GM06990 (cell line): ENCODE results near the gene SPANXN2.

ENCODE experiments used
- DNase-seq: peaks from one replicate; pipeline ENCODE4 v3.0.0-alpha.2; 2011; ENCODE audit not compliant: insufficient read length; ENCODE audit errors: extremely low read depth
- H3K27me3 ChIP-seq: replicated peaks from 2 replicates; pipeline ENCODE4 v1.6.0; 2011; ENCODE audit warnings: low read length; ENCODE audit not compliant: control insufficient read depth, insufficient read depth
- H3K36me3 ChIP-seq: 2 replicates; pipeline ENCODE4 v1.5.1; 2011; ENCODE audit warnings: low read length; ENCODE audit not compliant: control insufficient read depth, insufficient read depth
- H3K4me3 ChIP-seq: replicated peaks from 2 replicates; pipeline ENCODE4 v1.5.1; 2011; ENCODE audit warnings: low read depth, mild to moderate bottlenecking, control low read depth, low read length
- TF ChIP-seq, protein P1 (sequence below): IDR thresholded peaks from 2 replicates; pipeline ENCODE4 v1.5.1; 2011; ENCODE audit warnings: low read length, control low read depth, mild to moderate bottlenecking, inconsistent platforms; ENCODE audit not compliant: insufficient read depth, poor library complexity, severe bottlenecking

SPANXN2 gene

DNA sequence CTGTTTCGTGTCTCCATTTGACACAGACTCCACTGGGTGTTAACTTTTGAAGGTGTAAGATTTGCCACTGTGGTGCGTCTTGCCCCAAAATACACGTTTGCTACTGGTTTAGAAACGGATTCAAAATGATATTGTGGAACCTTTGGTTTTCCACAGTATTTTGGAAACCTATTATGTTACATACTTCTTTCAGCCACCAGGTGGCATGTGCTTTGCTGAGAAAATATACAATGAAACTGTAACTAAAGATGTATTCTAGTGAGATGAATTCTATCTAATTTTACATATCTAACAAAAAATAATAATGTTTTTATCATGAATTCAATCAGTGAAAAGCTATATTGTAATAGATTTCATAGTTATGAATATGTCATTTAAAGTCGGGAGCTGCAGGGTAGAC, 56.2 kb downstream of the SPANXN2 start:
- Histone ChIP-seq H3K27me3 (no peaks in the 10 kb centered on the region), H3K36me3 (no peaks in the 10 kb centered on the region), H3K4me3 (no peak overlapping the region)
- DNase-seq = no peak
- TF ChIP-seq, protein P1, sequence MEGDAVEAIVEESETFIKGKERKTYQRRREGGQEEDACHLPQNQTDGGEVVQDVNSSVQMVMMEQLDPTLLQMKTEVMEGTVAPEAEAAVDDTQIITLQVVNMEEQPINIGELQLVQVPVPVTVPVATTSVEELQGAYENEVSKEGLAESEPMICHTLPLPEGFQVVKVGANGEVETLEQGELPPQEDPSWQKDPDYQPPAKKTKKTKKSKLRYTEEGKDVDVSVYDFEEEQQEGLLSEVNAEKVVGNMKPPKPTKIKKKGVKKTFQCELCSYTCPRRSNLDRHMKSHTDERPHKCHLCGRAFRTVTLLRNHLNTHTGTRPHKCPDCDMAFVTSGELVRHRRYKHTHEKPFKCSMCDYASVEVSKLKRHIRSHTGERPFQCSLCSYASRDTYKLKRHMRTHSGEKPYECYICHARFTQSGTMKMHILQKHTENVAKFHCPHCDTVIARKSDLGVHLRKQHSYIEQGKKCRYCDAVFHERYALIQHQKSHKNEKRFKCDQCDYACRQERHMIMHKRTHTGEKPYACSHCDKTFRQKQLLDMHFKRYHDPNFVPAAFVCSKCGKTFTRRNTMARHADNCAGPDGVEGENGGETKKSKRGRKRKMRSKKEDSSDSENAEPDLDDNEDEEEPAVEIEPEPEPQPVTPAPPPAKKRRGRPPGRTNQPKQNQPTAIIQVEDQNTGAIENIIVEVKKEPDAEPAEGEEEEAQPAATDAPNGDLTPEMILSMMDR = peak; percentile 49

DNA sequence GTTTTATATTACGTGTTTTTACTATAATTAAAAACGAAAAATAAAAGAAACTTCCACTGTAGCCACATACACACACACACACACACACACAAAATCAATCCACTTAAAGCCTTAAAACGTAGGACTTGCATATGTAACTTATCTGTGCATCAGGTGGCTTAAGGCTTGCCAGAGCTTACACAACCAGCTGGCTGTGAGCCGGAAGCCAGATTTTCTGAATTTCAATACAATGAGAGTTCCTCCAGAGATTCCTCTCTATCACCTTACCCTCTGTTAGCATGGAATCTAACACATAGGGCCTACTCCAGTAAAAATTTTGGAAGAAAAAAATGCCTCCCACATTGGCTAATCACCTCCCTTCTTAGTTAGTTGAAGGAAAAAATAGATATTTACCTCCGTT, 56.8 kb downstream of the SPANXN2 start:
- Histone ChIP-seq H3K36me3 (no peaks in the 10 kb centered on the region), H3K27me3 (no peaks in the 10 kb centered on the region), H3K4me3 (no peak overlapping the region)
- TF ChIP-seq, protein P1 = no peak
- DNase-seq = no peak
